ENCODE results near the gene XRCC4.

GRCh38 chr5:83245037-83245436 lies 167.7 kb downstream of the XRCC4 start:
- TF ChIP-seq EP300 (IDR thresholded peaks at IDR 0.05) (no peak), CTCF (IDR thresholded peaks at IDR 0.05) (no peak), POLR2A (IDR thresholded peaks at IDR 0.05) (no peak)

Measured in sigmoid colon (tissue), 4 donors.